Measurements from ENCODE around the gene TBC1D21.

TBC1D21 gene

DNA sequence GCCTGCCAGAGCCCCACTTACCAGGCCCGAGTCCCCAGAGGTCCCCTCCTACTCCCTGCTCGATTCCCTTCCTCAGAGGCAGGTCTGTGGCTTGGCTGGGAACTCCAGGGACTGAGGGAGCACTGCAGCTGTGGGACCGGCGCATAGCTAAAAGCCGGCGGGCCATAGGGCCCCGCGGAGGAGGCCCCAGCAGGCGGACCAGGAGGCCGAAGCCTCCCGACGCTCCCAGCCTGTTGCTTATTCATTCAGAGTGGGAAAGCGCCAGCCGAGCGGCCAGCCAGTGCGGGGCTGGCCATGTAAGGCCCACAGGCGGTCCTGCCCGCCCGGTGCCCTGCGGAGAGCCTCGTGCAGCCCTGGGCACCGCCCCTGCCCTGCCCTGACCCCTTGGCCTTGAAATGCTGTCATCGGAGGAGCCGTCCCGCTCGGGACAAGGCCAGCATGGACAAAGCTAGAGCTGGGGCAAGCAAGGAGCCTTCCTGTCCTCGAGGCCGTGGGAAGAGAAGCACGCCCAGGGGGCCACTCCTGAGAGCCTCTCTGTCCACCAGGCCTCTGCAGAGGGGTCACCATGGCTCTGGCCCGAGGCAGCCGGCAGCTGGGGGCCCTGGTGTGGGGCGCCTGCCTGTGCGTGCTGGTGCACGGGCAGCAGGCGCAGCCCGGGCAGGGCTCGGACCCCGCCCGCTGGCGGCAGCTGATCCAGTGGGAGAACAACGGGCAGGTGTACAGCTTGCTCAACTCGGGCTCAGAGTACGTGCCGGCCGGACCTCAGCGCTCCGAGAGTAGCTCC lies 53.0 kb downstream of the TBC1D21 start, which contains the start of gene LOXL1 (continued):
- TF ChIP-seq, protein P1, sequence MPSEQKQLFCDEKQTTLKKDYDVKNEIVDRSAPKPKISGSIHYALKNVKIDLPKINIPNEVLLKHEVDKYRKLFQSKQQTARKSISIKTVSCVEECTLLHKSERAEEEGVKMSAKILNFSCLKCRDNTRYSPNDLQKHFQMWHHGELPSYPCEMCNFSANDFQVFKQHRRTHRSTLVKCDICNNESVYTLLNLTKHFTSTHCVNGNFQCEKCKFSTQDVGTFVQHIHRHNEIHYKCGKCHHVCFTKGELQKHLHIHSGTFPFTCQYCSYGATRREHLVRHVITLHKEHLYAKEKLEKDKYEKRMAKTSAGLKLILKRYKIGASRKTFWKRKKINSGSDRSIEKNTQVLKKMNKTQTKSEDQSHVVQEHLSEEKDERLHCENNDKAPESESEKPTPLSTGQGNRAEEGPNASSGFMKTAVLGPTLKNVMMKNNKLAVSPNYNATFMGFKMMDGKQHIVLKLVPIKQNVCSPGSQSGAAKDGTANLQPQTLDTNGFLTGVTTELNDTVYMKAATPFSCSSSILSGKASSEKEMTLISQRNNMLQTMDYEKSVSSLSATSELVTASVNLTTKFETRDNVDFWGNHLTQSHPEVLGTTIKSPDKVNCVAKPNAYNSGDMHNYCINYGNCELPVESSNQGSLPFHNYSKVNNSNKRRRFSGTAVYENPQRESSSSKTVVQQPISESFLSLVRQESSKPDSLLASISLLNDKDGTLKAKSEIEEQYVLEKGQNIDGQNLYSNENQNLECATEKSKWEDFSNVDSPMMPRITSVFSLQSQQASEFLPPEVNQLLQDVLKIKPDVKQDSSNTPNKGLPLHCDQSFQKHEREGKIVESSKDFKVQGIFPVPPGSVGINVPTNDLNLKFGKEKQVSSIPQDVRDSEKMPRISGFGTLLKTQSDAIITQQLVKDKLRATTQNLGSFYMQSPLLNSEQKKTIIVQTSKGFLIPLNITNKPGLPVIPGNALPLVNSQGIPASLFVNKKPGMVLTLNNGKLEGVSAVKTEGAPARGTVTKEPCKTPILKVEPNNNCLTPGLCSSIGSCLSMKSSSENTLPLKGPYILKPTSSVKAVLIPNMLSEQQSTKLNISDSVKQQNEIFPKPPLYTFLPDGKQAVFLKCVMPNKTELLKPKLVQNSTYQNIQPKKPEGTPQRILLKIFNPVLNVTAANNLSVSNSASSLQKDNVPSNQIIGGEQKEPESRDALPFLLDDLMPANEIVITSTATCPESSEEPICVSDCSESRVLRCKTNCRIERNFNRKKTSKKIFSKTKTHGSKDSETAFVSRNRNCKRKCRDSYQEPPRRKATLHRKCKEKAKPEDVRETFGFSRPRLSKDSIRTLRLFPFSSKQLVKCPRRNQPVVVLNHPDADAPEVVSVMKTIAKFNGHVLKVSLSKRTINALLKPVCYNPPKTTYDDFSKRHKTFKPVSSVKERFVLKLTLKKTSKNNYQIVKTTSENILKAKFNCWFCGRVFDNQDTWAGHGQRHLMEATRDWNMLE (tag by site-specific recombination; conservative IDR thresholded peaks at IDR 0.05; ENCODE audit: low read depth), result 0 out of 2 replicates have a peak, but pooled peaks have one; percentile 21
- TF ChIP-seq ZNF416 (tag by site-specific recombination; IDR thresholded peaks at IDR 0.05) (no peak), OVOL3 (tag by site-specific recombination; IDR thresholded peaks at IDR 0.05) (no peak), ZNF133 (tag by site-specific recombination; IDR thresholded peaks at IDR 0.05) (no peak), EGR2 (tag by site-specific recombination; IDR thresholded peaks at IDR 0.05; ENCODE audit: low read depth) (no peak), ZNF623 (tag by site-specific recombination; IDR thresholded peaks at IDR 0.05) (no peak), ZNF394 (tag by site-specific recombination; IDR thresholded peaks at IDR 0.05; ENCODE audit: borderline replicate concordance) (peak; percentile 39; the same call in 1 of the 2 replicates), ZNF654 (tag by site-specific recombination; IDR thresholded peaks at IDR 0.05; ENCODE audit: low read depth) (no peak), ZBTB48 (tag by site-specific recombination; IDR thresholded peaks at IDR 0.05) (peak; percentile 97), ZNF664 (tag by site-specific recombination; IDR thresholded peaks at IDR 0.05) (no peak), ZFHX2 (tag by site-specific recombination; conservative IDR thresholded peaks at IDR 0.05) (no peak), ZNF596 (tag by site-specific recombination; IDR thresholded peaks at IDR 0.05) (no peak), ZNF843 (tag by site-specific recombination; IDR thresholded peaks at IDR 0.05) (peak; percentile 33; the same call in 1 of the 2 replicates), ZNF626 (tag by site-specific recombination; IDR thresholded peaks at IDR 0.05) (no peak), RBAK (tag by site-specific recombination; IDR thresholded peaks at IDR 0.05) (no peak), ZNF114 (tag by site-specific recombination; IDR thresholded peaks at IDR 0.05) (no peak), GLIS1 (tag by site-specific recombination; IDR thresholded peaks at IDR 0.05) (peak; percentile 70), ZNF174 (tag by site-specific recombination; IDR thresholded peaks at IDR 0.05) (no peak), ZNF248 (tag by site-specific recombination; IDR thresholded peaks at IDR 0.05) (no peak), ZNF670 (tag by site-specific recombination; IDR thresholded peaks at IDR 0.05; ENCODE audit: low read depth) (no peak)
- TF ChIP-seq, protein P2, sequence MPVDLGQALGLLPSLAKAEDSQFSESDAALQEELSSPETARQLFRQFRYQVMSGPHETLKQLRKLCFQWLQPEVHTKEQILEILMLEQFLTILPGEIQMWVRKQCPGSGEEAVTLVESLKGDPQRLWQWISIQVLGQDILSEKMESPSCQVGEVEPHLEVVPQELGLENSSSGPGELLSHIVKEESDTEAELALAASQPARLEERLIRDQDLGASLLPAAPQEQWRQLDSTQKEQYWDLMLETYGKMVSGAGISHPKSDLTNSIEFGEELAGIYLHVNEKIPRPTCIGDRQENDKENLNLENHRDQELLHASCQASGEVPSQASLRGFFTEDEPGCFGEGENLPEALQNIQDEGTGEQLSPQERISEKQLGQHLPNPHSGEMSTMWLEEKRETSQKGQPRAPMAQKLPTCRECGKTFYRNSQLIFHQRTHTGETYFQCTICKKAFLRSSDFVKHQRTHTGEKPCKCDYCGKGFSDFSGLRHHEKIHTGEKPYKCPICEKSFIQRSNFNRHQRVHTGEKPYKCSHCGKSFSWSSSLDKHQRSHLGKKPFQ (tag by site-specific recombination; IDR thresholded peaks at IDR 0.05), result no peak
- TF ChIP-seq, protein P3, sequence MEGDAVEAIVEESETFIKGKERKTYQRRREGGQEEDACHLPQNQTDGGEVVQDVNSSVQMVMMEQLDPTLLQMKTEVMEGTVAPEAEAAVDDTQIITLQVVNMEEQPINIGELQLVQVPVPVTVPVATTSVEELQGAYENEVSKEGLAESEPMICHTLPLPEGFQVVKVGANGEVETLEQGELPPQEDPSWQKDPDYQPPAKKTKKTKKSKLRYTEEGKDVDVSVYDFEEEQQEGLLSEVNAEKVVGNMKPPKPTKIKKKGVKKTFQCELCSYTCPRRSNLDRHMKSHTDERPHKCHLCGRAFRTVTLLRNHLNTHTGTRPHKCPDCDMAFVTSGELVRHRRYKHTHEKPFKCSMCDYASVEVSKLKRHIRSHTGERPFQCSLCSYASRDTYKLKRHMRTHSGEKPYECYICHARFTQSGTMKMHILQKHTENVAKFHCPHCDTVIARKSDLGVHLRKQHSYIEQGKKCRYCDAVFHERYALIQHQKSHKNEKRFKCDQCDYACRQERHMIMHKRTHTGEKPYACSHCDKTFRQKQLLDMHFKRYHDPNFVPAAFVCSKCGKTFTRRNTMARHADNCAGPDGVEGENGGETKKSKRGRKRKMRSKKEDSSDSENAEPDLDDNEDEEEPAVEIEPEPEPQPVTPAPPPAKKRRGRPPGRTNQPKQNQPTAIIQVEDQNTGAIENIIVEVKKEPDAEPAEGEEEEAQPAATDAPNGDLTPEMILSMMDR (tag by site-specific recombination; IDR thresholded peaks at IDR 0.05), result no peak
- TF ChIP-seq, protein P4, sequence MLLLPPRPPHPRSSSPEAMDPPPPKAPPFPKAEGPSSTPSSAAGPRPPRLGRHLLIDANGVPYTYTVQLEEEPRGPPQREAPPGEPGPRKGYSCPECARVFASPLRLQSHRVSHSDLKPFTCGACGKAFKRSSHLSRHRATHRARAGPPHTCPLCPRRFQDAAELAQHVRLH (tag by site-specific recombination; IDR thresholded peaks at IDR 0.05), result no peak
- TF ChIP-seq, protein P5, sequence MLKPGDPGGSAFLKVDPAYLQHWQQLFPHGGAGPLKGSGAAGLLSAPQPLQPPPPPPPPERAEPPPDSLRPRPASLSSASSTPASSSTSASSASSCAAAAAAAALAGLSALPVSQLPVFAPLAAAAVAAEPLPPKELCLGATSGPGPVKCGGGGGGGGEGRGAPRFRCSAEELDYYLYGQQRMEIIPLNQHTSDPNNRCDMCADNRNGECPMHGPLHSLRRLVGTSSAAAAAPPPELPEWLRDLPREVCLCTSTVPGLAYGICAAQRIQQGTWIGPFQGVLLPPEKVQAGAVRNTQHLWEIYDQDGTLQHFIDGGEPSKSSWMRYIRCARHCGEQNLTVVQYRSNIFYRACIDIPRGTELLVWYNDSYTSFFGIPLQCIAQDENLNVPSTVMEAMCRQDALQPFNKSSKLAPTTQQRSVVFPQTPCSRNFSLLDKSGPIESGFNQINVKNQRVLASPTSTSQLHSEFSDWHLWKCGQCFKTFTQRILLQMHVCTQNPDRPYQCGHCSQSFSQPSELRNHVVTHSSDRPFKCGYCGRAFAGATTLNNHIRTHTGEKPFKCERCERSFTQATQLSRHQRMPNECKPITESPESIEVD (tag by site-specific recombination; IDR thresholded peaks at IDR 0.05), result no peak

All from HEK293 (cell line).